Measurements from ENCODE around the gene EGFR. TPM values are rescaled to one million over a fixed set of nuclear protein-coding genes. Genes with fewer than 3 reads are reported as not detected.

The EGFR gene
- total RNA-seq, 1 donor from 2014 or later, result 10.1 TPM

DNA sequence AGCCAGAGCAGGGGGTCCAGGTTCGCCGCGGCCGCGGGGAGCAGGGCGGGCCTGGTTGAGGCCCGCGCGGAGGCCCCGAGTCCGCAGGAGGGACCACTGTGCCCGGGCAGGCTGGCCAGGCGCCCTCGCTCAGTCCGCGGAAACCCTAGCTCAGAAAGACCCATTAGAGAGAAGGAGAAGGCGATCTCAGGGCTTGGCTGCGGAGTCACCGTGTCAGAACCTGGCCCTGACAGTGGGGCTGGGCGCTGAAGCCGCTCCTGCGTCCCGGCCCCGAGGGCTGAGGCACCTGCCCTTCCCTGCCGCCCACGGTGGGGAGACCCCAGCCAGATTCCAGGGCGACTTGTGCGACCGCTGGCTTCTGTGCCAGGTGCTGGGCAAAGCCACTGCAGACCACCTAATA, 14.2 kb upstream of the EGFR start:
- no peak for ATAC-seq (ENCODE audit: poor library complexity)
- no peak for DNase-seq
- intact Hi-C loops (cut with DNase I), result no loop called here

DNA sequence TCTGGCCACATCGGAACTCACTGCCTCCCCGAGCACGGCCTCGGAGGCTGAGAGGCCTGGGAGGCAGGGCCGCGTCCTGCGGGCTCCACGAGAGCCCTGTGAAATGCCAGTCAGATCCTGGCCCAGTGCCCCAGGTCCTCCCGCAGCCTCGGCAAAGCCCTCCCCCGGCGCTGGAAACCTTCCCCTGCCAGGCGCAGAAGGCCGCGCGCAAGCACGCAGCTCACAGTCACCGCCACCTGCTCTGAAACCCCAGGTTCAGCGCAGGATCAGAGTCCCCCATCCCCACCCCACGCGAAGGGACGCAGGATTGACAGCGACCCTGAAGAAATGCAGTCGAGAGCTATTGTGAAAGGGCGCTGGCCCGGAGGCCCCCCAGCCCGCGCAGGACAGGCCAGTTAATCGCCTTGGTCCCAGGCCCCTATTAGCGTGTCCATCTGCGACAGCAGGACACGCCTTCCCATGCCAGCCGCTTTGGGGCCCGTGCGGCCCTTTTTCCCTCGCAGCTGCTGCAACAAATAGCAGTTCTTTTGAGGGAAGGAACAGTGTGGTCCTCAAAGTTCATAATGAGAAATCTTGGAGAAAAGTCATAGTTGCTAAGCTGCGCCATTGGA, 13.5 kb upstream of the EGFR start:
- DNase-seq (no peak), ATAC-seq (ENCODE audit: poor library complexity) (no peak)
- intact Hi-C loops (cut with DNase I), result no loop called here

DNA sequence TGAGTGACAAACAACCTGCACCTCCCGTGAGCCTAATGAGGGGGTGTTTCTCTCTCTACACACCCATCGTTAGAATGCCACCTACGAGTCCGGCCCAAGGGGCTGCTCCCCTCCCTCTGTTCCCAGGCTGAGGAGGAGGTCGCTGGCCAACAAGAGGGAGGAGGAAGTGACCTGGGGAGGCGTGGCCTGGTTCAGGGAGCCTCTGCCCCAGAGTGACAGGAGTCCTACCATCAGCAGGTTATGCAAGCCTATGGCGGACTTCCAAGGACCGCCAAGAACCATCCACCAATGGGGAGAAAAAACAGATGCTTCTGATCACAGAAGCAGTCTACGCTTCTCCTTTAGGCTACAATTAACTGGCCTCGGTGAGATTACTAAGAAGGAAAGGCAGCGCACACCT, 12.3 kb upstream of the EGFR start:
- DNase-seq, result no peak
- intact Hi-C loops (cut with DNase I), result no loop called here
- ATAC-seq (ENCODE audit: poor library complexity), result no peak

DNA sequence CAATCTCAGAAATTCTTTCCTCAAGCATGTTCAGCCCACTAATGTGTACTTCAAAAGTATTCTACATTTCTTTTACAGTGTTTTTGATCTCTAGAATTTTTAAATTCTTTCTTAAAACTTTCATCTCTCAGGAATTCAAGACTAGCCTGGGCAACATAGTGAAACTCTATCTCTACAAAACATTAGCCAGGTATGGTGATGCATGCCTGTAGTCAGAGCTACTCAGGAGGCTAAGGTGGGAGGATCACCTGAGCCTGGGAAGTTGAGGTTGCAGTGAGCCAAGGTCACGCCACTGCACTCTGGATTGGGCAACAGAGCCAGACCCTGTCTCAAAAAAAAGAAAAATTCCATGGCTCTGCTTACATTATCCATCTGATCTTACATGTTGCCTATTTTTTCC, 5.0 kb upstream of the EGFR start:
- ATAC-seq (ENCODE audit: poor library complexity), result no peak
- intact Hi-C loops (cut with DNase I), result no loop called here
- no peak for DNase-seq

DNA sequence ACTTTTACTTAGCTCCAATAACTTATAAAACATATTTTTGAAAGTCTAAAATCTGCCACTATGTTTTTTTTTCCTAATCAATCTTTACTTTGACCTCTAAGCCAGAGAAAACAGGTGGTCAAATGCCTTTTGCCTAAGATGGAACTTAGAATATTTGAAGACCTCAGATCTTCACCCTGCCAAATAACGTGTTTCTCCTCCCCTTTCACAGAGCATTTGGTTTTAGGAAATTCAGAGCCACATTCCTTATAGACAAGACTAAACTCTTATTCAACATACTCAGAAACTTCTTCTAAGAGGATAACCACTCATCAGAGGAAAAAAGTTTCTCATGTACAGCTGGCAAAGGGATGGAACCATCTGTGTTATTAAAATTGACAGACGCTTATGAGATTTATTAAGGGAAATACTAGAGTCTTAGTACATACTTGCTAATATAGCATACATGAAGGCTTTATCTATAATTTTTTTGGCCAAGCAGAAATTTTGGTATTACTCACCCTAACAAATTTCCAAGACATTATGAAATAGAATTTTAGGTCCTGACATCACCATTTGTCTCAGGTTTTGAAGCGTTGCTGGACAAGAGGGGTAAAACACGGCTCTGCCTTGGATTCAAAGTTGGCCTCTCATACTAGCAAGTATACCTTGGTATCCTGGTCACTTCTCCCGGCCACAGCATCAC, 2.6 kb upstream of the EGFR start:
- intact Hi-C loops (cut with DNase I), result no loop called here
- ATAC-seq (ENCODE audit: poor library complexity) (no peak), DNase-seq (no peak)

DNA sequence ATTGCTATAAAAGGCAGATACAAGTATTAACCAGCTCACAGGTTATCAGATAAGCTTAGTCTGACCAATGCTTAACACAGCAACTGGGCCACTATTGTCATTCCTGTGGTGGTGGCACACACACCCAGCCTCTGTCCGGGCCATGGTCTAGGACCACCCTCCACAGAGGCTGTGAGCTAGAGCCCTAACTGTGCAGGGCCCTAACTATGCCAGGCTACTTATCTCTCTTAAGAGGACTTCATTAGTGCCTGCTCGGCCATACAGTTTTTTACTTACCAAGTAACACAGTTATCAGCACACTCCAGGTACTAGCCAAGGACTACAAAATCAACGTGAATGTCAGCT, 2.1 kb upstream of the EGFR start:
- intact Hi-C loops (cut with DNase I), result no loop called here
- ATAC-seq (ENCODE audit: poor library complexity), result no peak
- DNase-seq, result no peak

DNA sequence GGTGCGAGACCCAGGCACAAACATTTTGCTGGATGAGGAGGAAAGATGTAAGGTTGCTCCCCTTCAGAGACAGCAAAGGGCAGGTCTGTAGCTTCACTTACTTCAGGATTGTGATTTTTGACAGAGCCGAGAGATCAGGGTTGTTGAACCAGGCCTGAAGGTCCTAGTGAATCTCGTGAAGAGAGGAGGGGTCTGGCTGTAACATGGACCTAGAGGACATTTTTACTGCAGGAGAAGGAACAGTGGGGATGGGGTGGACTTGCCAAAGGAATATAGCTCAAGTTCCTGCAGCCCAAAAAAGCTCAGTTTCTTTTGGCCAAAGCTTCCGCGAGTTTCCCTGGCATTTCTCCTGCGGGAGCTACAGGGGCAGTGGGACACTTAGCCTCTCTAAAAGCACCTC, 976 bp upstream of the EGFR start:
- DNase-seq, result no peak
- no peak for ATAC-seq (ENCODE audit: poor library complexity)
- intact Hi-C loops (cut with DNase I), result no loop called here

DNA sequence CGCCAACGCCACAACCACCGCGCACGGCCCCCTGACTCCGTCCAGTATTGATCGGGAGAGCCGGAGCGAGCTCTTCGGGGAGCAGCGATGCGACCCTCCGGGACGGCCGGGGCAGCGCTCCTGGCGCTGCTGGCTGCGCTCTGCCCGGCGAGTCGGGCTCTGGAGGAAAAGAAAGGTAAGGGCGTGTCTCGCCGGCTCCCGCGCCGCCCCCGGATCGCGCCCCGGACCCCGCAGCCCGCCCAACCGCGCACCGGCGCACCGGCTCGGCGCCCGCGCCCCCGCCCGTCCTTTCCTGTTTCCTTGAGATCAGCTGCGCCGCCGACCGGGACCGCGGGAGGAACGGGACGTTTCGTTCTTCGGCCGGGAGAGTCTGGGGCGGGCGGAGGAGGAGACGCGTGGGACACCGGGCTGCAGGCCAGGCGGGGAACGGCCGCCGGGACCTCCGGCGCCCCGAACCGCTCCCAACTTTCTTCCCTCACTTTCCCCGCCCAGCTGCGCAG, 424 bp downstream of the EGFR start:
- ATAC-seq (ENCODE audit: poor library complexity), result peak; percentile 57
- DNase-seq, result peak; percentile 84
- intact Hi-C loops (cut with DNase I), result no loop called here

DNA sequence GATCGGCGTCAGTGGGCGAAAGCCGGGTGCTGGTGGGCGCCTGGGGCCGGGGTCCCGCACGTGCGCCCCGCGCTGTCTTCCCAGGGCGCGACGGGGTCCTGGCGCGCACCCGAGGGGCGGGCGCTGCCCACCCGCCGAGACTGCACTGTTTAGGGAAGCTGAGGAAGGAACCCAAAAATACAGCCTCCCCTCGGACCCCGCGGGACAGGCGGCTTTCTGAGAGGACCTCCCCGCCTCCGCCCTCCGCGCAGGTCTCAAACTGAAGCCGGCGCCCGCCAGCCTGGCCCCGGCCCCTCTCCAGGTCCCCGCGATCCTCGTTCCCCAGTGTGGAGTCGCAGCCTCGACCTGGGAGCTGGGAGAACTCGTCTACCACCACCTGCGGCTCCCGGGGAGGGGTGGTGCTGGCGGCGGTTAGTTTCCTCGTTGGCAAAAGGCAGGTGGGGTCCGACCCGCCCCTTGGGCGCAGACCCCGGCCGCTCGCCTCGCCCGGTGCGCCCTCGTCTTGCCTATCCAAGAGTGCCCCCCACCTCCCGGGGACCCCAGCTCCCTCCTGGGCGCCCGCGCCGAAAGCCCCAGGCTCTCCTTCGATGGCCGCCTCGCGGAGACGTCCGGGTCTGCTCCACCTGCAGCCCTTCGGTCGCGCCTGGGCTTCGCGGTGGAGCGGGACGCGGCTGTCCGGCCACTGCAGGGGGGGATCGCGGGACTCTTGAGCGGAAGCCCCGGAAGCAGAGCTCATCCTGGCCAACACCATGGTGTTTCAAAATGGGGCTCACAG, 1.1 kb downstream of the EGFR start:
- DNase-seq, result peak; percentile 51
- intact Hi-C loops (cut with DNase I), result loop anchor here (10.0 kb wide), 1 partner anchor 115 kb away; no protein-coding TSS in a partner anchor
- peak; percentile 30 for ATAC-seq (ENCODE audit: poor library complexity)

DNA sequence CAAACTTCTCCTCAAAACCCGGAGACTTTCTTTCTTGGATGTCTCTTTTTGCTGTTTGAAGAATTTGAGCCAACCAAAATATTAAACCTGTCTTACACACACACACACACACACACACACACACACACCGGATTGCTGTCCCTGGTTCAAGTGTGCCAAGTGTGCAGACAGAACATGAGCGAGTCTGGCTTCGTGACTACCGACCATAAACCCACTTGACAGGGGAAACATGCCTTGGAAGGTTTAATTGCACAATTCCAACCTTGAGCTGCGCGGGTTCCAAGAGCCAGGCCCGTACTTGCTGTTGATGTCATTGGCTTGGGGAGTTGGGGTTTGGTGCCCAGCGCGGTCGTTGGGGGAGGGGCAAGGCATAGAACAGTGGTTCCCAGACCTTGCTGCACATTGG, 1.7 kb downstream of the EGFR start:
- peak; percentile 27 for ATAC-seq (ENCODE audit: poor library complexity)
- peak; percentile 66 for DNase-seq
- intact Hi-C loops (cut with DNase I), result loop anchor here (10.0 kb wide), 1 partner anchor 114 kb away; no protein-coding TSS in a partner anchor

DNA sequence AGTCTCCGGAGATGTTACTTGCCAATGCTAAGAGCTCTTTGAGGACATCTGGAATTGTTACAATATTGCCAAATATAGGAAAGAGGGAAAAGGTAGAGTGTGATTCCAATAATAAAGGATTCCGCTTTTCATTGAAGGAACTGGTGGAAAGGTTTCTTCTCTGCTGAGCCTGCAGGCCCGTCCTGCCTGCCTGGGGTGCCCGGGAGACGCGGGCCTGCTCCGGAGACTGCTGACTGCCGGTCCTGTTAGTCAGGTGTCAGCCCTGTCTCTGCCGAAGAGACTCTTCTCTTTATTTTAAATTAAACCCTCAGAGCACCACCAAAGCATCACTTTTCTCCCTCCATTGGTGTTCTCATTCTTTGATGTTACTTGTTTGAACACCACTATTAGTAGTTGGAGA, 2.2 kb downstream of the EGFR start:
- DNase-seq (no peak), ATAC-seq (ENCODE audit: poor library complexity) (no peak)
- intact Hi-C loops (cut with DNase I), result loop anchor here (10.0 kb wide), 1 partner anchor 114 kb away; no protein-coding TSS in a partner anchor

DNA sequence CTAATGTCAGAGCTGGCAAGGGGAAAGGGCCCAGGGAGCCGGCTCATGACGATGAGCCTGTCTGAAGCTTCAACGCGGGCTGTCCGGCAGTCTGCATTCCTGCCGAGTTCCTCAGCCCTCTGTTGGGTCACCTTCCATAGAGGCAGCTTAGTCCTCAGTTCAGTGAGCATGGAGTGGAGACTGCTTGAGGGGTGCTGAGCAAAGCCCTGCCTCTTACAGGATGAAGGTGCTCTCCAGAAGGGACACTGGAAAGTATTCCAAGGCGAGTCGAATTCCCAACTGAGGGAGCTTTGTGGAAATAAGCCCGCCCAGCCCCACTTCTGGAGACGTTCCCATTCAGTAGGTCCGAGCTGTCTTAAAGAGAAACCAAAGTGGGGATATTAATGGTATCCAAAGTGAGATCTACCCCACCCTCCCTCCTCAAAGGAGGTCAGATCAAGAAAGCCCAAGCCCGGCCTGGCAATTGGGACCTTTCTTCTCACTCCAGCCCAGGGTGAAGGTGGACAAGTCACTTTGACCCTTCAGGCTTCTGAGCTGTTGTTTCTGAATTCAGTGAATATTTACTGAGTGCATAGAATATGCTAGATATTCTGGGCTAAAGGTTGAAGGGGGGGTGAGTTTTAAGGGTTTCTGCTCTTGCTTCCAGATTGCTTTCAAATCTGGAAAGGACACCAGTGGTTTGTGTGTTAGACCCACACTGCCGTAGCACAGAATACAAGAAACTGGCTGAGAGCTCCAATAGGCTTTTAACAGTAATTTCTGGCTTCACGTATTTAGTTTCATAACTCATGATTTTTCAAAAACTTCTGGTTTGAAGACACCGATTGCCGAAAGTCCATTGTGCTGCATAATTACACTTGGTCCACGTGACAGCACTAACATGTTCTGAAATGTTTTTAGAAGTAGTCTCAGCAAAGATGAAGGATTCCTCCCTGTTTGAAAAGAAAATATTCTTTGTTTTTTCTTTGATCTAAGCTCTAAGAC, 3.5 kb downstream of the EGFR start:
- no peak for ATAC-seq (ENCODE audit: poor library complexity)
- intact Hi-C loops (cut with DNase I), result loop anchor here (10.0 kb wide), 1 partner anchor 113 kb away; no protein-coding TSS in a partner anchor
- no peak for DNase-seq

DNA sequence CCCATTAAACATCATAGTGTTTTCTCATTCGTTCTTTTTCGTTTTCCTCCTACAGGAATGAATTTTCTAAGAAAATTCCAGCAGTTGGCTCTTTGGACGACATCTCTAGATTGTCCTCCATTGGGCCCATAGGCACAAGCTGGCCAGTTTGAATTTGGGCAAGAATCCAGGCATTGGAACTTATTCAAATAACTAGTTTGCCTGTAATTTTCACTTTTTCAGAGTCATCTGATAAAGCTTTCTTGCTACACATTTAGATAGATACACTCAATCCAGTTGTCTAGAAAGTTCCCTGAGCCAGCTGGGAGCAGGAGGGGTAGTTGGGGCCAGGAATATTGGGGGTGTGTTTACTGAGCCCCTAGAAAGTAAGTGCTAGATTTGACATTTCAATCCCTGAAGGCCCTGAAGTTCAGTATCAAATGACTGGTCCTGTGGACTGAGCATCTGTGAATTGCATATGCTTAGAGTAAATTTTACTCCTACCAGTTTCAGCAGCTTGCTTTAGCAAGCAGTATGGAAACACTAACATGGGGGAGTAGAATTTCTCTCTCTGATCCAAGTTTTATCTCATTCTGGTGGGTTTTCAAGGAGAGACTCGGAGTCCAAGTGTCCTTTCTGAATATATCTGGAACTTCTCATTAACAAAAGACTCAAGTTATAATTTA, 5.2 kb downstream of the EGFR start:
- intact Hi-C loops (cut with DNase I), result loop anchor here (10.0 kb wide), 1 partner anchor 111 kb away; no protein-coding TSS in a partner anchor
- DNase-seq, result no peak
- ATAC-seq (ENCODE audit: poor library complexity), result no peak

DNA sequence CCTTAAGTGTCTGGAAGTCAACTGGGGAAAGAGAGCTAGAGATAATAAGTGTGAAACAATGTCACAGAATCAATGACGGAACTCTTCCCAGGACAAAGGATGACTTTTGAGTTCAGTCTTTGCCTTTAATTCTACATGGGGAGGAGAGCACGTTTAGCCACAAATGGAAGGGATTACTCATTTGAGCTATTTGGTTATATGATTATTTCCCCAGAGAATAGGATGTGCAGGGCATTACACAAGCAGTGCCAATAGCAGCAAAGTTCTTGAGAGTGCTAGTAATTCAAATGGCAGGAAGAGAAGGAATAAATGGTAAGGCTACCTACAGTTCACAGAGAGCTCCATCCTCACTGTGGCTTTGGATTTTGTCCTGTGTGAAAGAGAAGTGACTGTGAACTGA, 6.0 kb downstream of the EGFR start:
- ATAC-seq (ENCODE audit: poor library complexity), result no peak
- intact Hi-C loops (cut with DNase I), result loop anchor here (10.0 kb wide), 1 partner anchor 110 kb away; no protein-coding TSS in a partner anchor
- DNase-seq, result no peak

DNA sequence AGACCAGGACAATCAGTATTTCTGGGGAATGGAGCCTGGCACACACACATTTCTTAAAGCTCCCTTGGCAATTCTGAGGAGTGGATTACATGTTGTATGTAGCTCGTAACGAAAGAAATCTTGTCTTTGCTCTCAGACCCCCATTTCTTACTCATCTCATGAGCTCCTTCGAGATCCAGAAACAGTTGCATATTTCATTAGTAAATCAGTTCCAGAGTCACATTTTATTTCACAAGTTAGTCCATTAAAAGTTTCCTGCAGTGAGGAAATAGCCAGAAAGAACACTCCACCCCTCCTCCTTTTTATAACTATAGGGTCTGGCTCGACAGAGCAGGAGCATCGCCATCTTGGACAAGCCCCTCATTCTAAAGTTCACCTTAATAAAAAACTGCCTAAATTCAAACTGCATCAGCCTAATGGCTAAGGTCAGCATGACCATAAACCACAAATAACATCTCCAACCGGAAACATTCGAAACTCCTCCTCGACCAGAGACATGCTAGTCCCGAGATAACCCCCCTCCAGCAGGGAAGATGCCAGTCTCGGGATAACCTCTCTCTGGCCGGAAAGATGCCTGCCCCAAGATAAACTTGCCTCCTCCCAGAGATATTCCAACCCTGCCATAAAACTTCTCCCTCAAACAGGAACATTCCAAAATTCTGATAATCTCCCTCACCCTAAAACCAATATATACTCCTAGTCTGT, 7.4 kb downstream of the EGFR start:
- no peak for DNase-seq
- ATAC-seq (ENCODE audit: poor library complexity), result no peak
- intact Hi-C loops (cut with DNase I), result loop anchor here (10.0 kb wide), 1 partner anchor 109 kb away; no protein-coding TSS in a partner anchor

DNA sequence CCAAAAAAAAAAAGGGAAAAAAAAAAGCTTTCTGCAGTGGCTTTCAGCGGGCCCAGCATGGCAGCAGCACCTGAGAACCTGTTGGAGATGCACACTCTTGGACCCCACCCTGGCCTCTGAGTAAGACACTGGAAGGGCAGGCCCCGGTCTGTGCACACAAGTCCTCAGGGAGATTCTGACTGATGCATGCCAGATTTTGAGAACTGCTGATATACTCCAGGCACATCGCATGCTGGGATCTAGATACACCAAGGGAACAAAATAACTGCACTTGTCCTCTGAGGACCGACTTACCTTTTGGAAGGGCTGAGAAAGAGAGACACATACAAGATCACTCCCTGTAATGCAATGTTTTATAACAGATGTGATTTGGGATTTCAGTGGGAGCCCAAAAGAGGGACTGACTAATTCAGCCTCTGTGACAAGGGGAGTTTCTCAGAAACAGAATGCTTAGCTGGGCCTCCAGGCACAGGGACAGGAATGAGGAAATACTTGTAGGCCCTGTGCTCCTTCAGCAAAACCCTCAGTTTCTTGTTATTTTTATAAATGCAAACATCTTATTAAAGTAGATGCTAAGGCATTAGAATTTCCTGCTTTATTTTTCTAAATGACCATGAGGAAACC, 8.2 kb downstream of the EGFR start:
- ATAC-seq (ENCODE audit: poor library complexity), result peak; percentile 59
- DNase-seq, result no peak
- intact Hi-C loops (cut with DNase I), result loop anchor here (10.0 kb wide), 1 partner anchor 108 kb away; no protein-coding TSS in a partner anchor

DNA sequence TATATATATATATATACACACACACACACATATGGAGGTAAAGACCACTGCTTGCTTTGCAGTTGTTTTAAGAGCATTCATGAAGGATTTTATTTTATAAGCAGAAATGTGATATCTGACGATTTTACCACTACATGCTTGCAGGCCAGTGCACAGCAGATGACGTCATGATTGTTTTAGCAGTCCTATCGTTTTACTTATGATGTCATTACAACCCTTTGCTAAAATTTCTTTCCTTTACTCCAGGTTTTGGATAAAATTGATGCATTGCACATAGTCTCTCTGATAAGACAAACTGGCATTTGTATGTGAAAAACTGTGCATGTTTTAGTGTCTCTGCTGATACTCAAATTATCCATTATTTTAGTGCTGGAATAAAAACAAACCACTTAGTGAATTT, 9.2 kb downstream of the EGFR start:
- DNase-seq, result no peak
- no peak for ATAC-seq (ENCODE audit: poor library complexity)
- intact Hi-C loops (cut with DNase I), result loop anchor here (10.0 kb wide), 1 partner anchor 107 kb away; no protein-coding TSS in a partner anchor
